ENCODE data around the gene BMPR1B.

The BMPR1B gene

DNA sequence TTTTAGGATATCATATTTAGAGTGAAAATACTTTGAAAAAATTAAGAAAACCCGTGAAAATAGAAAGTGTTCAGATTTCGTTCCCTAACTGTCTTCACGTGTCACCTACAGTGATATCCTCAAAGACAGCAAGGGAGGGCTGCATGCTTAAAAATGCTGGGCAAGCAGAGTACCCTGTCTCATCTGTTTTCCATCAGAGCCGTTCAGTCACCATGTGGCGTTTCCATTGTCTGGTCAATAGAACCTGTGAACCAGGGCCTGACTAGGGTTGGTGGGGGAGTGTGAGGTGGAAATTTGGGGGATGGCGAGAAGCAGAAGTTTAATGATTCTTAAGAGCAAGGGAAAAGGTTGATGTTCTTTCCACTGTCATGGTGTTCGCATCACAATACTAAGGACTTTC lies 173.9 kb downstream of the BMPR1B start:
- no peak for DNase-seq (ENCODE audit: extremely low read depth, low read depth)
- no peak for TF ChIP-seq CTCF (IDR thresholded peaks at IDR 0.05; ENCODE audit: low read depth, low read length)

- no peak for TF ChIP-seq CTCF (IDR thresholded peaks at IDR 0.05; ENCODE audit: low read depth, low read length)
- no peak for DNase-seq (ENCODE audit: extremely low read depth, low read depth)
These were observed 174.6 kb downstream of the BMPR1B start for GRCh38 chr4:94932366-94932765.

GRCh38 chr4:94933799-94934198 lies 176.0 kb downstream of the BMPR1B start:
- DNase-seq (ENCODE audit: extremely low read depth, low read depth), result no peak
- TF ChIP-seq CTCF (IDR thresholded peaks at IDR 0.05; ENCODE audit: low read depth, low read length), result no peak

- no peak for TF ChIP-seq CTCF (IDR thresholded peaks at IDR 0.05; ENCODE audit: low read depth, low read length)
- no peak for DNase-seq (ENCODE audit: extremely low read depth, low read depth)
These were observed 176.4 kb downstream of the BMPR1B start for GRCh38 chr4:94934201-94934600.

GRCh38 chr4:94934864-94935263 lies 177.1 kb downstream of the BMPR1B start:
- no peak for TF ChIP-seq CTCF (IDR thresholded peaks at IDR 0.05; ENCODE audit: low read depth, low read length)
- DNase-seq (ENCODE audit: extremely low read depth, low read depth), result no peak

- TF ChIP-seq CTCF (IDR thresholded peaks at IDR 0.05; ENCODE audit: low read depth, low read length), result no peak
- DNase-seq (ENCODE audit: extremely low read depth, low read depth), result no peak
These were observed 179.1 kb downstream of the BMPR1B start for GRCh38 chr4:94936854-94937253.

- no peak for TF ChIP-seq CTCF (IDR thresholded peaks at IDR 0.05; ENCODE audit: low read depth, low read length)
- peak; percentile 4 for DNase-seq (ENCODE audit: extremely low read depth, low read depth)
These were observed 182.2 kb downstream of the BMPR1B start for GRCh38 chr4:94939791-94940519.
